SHP77 treated with DMSO at 0.1 percent for 48 hours (cell line): ENCODE data around the gene NOVA2.
A peak's percentile ranks its signal among the peaks of the same experiment; 100 is the strongest.
"Not testable (repeated sequence)": the region's sequence is repeated elsewhere in the genome, so short reads cannot be mapped to it uniquely, and the experiment has no call there.

Experiments used
- DNase-seq: peaks from one replicate; lab custom pipeline; 2025; lab: John Stamatoyannopoulos, UW

NOVA2 gene

GRCh38 chr19:45895983-45896599, 77.6 kb downstream of the NOVA2 start:
- DNase-seq: not testable (repeated sequence)

GRCh38 chr19:45895519-45895972, 78.1 kb downstream of the NOVA2 start:
- DNase-seq: no peak

GRCh38 chr19:45890877-45891276, 82.8 kb downstream of the NOVA2 start:
- DNase-seq: no peak

DNA sequence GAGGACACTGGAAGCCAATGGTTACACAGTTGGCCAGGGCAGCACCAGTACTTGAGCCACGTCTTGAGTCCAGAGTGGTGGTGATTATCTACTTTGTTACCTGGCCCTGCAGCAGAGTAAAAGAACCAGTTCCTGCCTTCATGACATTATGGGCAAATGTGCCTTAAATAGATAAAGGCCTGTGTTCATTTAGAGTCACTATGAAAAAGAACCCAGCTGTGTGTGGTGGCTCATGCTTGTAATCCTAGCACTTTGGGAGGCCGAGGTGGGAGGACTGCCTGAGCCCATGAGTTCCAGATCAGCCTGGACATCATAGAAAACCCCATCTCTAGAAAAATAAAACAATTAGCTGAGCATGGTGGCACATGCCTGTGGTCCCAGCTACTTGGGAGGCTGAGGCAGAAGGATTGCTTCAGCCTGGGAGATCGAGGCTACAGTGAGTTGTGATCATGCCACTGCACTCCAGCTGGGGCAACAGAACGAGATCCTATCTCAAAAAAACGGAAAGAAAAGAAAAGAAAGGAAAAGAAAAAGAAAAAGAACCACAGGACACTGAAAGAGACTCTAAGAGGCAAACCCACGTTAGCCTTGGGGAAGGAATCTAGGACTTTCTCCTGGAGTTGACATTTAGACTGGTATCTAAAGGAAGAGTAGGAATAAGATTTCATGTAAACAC, 84.3 kb downstream of the NOVA2 start:
- DNase-seq: no peak

DNA sequence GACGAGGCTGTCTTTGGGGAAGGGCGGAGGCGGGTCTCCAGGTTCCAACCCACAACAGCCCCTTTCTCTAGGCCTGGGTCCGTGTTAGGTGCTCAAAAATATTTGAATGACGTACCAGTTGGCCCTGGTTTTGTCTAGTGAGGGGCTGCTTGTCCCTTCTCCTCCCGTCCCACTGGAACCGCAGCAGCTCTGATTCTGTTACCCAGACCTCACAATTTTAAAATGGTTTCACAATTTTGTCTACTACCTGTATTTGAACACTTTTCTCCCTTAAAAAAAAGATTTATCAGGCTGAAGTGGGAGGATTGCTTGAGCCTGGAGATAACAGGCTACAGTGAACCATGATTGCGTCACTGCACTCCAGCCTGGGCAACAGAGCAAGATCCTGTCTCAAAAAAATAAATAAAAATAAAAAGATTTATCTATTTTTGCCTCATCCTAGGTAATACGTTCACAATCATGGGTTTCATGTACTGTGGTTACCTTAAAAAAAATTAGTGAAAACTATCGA, 86.4 kb downstream of the NOVA2 start:
- DNase-seq: no peak

DNA sequence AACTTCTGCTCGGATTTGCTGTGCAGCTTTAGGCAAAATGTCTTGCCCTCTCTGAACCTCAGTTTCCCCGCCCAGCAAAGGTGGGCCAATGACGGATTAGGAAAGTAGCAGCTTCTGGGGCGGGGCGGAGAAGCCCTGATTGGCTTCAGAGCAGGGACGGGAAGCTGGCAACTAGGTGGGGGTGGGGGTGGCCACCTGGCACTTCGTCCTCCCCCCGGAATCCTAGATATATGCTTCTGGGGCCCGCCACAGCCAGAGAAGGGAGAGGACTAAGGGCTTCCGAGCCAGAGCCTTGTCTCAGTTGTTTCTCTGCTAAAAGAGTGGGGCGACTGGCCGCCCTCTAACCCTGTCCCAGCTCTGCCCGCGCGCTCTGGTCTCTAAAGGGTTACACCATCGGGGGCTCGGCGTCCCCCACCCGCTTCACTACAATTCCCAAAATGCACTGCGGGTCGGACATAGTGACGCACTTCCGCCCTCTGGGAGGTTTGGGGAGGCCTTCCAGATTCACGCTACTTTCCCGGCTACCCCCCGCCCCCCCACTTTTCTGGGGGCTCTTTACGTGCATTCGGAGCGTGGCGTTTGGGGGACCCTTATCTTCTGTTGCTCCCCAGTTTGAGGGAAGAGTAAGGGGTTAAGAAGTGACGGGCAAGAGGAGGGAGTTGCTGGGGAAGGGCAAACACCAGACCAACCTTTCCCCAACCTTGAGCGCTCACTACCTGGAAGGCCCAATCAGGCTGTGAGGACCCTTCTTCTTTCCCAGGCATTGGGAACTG, 87.1 kb downstream of the NOVA2 start:
- peak; percentile 88 for DNase-seq

- peak; percentile 41 for DNase-seq
Observed at GRCh38 chr19:45885556-45886426, 87.9 kb downstream of the NOVA2 start, which contains the start of gene IRF2BP1. Gene IRF2BP1 (minus strand): TSS chr19:45886141. CDS start chr19:45885774, 367 bp downstream.

DNA sequence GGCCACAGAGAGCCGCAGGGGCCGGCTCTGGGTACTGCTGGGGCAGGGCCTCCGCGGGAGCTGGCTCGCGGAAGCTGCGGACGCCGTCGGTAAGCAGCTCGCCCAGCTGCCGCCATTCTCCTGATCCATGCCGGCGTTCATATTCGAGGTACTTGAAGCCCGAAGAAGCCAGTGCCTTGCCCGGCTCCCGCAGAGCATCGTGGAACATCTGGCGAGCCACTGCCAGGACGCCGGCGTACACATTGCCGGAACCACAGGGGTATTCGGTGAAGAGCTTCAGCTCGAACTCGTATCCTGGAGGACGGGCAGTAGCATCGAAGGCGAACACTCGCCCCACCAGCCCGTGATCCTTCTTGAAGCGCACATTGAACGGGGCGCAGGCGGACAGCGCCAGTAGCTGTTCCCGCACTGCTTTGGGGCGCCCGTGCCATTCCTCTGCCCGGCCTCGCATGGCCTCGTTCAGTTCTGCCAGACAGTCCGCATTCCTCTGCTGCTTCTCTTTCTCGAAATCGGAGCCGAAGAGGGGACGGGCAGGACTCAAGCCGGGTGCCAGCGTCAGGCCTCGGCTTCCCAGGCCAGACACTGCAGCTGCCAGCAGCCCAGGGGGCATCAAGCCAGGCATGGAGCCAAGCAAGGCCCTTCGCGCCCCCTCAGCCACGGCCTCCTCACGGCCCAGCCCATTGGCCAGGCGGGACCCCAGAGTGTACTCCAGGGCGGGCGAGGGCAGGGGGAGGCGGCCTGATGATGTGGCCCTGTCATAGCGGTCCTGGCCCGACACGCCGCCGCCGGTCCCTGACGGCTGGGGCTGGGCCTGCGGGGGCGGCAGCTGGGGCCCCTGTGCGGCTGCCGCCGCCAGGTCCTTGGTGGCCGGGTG, 88.7 kb downstream of the NOVA2 start:
- DNase-seq: no peak

DNA sequence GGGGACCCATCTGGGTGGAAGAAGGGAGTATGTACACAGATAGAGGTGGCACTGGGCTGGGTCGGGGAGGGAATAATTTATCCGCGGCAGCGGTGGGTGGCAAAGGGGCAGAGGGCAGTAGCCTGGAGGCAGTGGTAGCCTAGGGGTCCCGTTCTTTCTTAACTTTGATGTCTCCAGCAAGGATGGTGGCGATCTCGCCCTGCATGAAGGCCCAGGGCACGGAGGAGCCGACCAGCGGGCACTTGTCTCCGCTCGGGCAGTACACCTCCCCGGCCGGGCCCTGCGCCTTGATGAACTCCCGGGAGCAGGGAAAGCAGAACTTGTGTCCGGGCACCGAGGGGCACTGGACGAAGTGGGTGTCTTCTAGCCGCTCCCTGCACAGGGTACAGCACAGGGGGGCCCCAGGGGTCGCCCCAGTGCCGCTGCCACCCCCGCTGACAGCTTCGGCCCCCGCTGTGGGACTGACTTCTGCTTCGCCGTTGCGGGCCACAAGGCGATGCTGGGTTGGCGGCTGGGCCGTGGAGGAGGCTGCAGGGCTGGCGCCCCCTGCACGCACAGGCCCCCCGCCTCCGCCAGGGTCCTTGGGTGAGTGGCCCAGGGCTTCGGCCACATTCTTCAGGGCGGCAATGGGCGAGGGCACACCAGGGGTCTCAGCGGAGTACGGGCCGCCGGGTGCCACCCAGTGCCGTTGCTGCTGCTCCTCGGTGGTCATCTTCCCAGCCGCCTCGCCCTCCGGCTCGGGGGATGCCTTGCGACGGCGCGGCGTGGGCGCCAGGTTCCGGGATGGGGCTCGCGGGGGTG, 89.6 kb downstream of the NOVA2 start:
- no peak for DNase-seq
